ENCODE data around the gene GLI3.

The GLI3 gene

GRCh38 chr7:42236976-42237810 is at the start of gene GLI3:
Gene GLI3, minus strand, starts transcription at chr7:42237209. Its CDS starts 13,956 bp downstream, at chr7:42223253.
- in situ Hi-C loops (cut with MboI; ENCODE audit: low sequenced_read_pairs): no loop called here

GRCh38 chr7:42285383-42285824 is 48.4 kb upstream of the GLI3 start:
- in situ Hi-C loops (cut with MboI; ENCODE audit: low sequenced_read_pairs): no loop called here

GRCh38 chr7:42283553-42283952 is 46.5 kb upstream of the GLI3 start:
- in situ Hi-C loops (cut with MboI; ENCODE audit: low sequenced_read_pairs): no loop called here

- in situ Hi-C loops (cut with MboI; ENCODE audit: low sequenced_read_pairs): no loop called here
Observed at GRCh38 chr7:42278344-42278743, 41.3 kb upstream of the GLI3 start.

GRCh38 chr7:42274053-42274452 is 37.0 kb upstream of the GLI3 start:
- in situ Hi-C loops (cut with MboI; ENCODE audit: low sequenced_read_pairs): no loop called here

GRCh38 chr7:42272793-42273665 is 36.0 kb upstream of the GLI3 start:
- in situ Hi-C loops (cut with MboI; ENCODE audit: low sequenced_read_pairs): no loop called here

- in situ Hi-C loops (cut with MboI; ENCODE audit: low sequenced_read_pairs): no loop called here
Observed at GRCh38 chr7:42269161-42269560, 32.2 kb upstream of the GLI3 start.

GRCh38 chr7:42264702-42265101 is 27.7 kb upstream of the GLI3 start:
- in situ Hi-C loops (cut with MboI; ENCODE audit: low sequenced_read_pairs): no loop called here

- in situ Hi-C loops (cut with MboI; ENCODE audit: low sequenced_read_pairs): no loop called here
Observed at GRCh38 chr7:42263971-42264370, 27.0 kb upstream of the GLI3 start.

GRCh38 chr7:42262964-42263363 is 26.0 kb upstream of the GLI3 start:
- in situ Hi-C loops (cut with MboI; ENCODE audit: low sequenced_read_pairs): no loop called here

GRCh38 chr7:42254217-42254616 is 17.2 kb upstream of the GLI3 start:
- in situ Hi-C loops (cut with MboI; ENCODE audit: low sequenced_read_pairs): no loop called here

- in situ Hi-C loops (cut with MboI; ENCODE audit: low sequenced_read_pairs): no loop called here
Observed at GRCh38 chr7:42253316-42253715, 16.3 kb upstream of the GLI3 start.

GRCh38 chr7:42250411-42250810 is 13.4 kb upstream of the GLI3 start:
- in situ Hi-C loops (cut with MboI; ENCODE audit: low sequenced_read_pairs): no loop called here

GRCh38 chr7:42248579-42248978 is 11.6 kb upstream of the GLI3 start:
- in situ Hi-C loops (cut with MboI; ENCODE audit: low sequenced_read_pairs): no loop called here

- in situ Hi-C loops (cut with MboI; ENCODE audit: low sequenced_read_pairs): no loop called here
Observed at GRCh38 chr7:42247301-42247700, 10.3 kb upstream of the GLI3 start.

- in situ Hi-C loops (cut with MboI; ENCODE audit: low sequenced_read_pairs): no loop called here
Observed at GRCh38 chr7:42244828-42245227, 7.8 kb upstream of the GLI3 start.

- in situ Hi-C loops (cut with MboI; ENCODE audit: low sequenced_read_pairs): no loop called here
Observed at GRCh38 chr7:42242381-42242780, 5.4 kb upstream of the GLI3 start.

- in situ Hi-C loops (cut with MboI; ENCODE audit: low sequenced_read_pairs): no loop called here
Observed at GRCh38 chr7:42241424-42241823, 4.4 kb upstream of the GLI3 start.

GRCh38 chr7:42240416-42240815 is 3.4 kb upstream of the GLI3 start:
- in situ Hi-C loops (cut with MboI; ENCODE audit: low sequenced_read_pairs): no loop called here

GRCh38 chr7:42238709-42239366 is 1.8 kb upstream of the GLI3 start:
- in situ Hi-C loops (cut with MboI; ENCODE audit: low sequenced_read_pairs): no loop called here

GRCh38 chr7:42237811-42238541 is 967 bp upstream of the GLI3 start:
- in situ Hi-C loops (cut with MboI; ENCODE audit: low sequenced_read_pairs): no loop called here
